Astrocyte (in vitro differentiated cells and primary cell): ENCODE measurements around the gene SLC22A4. TPM values are rescaled to one million over a fixed set of nuclear protein-coding genes. Genes with fewer than 3 reads are reported as not detected.

Source experiments
- DNase-seq: peaks from one replicate; pipeline ENCODE4 v3.0.0-alpha.2; 2010; ENCODE audit warnings: low read depth
- FAIRE-seq: peaks from 2 replicates; lab custom pipeline; 2011; peaks lifted over from hg19 to GRCh38; lab: Jason Lieb, UNC
- H2AFZ ChIP-seq: 2 replicates; pipeline ENCODE4 v1.6.0; 2012; ENCODE audit warnings: low read depth, low read length, inconsistent platforms
- H3K27ac ChIP-seq: 2 replicates; pipeline ENCODE4 v1.5.1; 2011; ENCODE audit warnings: low read depth, low read length, inconsistent platforms
- H3K27me3 ChIP-seq: 2 replicates; pipeline ENCODE4 v1.6.0; 2011; ENCODE audit warnings: low read length, inconsistent platforms; ENCODE audit not compliant: insufficient read depth
- H3K36me3 ChIP-seq: 2 replicates; pipeline ENCODE4 v1.5.1; 2011; ENCODE audit warnings: low read length, inconsistent platforms; ENCODE audit not compliant: insufficient read depth
- H3K4me1 ChIP-seq: 2 replicates; pipeline ENCODE4 v1.5.1; 2011; ENCODE audit warnings: low read length, inconsistent platforms; ENCODE audit not compliant: insufficient read depth
- H3K4me2 ChIP-seq: 2 replicates; pipeline ENCODE4 v1.6.0; 2012; ENCODE audit warnings: low read length, inconsistent platforms
- H3K4me3 ChIP-seq: 2 replicates; pipeline ENCODE4 v1.5.1; 2011; ENCODE audit warnings: low read depth, mild to moderate bottlenecking, low read length, inconsistent platforms; ENCODE audit not compliant: insufficient read depth
- H3K79me2 ChIP-seq: 2 replicates; pipeline ENCODE4 v1.6.0; 2012; ENCODE audit warnings: mild to moderate bottlenecking, low read length, inconsistent platforms; ENCODE audit not compliant: insufficient read depth
- H3K9ac ChIP-seq: 2 replicates; pipeline ENCODE4 v1.6.0; 2012; ENCODE audit warnings: mild to moderate bottlenecking, low read length, inconsistent platforms
- H3K9me3 ChIP-seq: 2 replicates; pipeline ENCODE4 v1.5.1; 2012; ENCODE audit warnings: low read depth, mild to moderate bottlenecking, low read length, inconsistent platforms; ENCODE audit not compliant: insufficient read depth
- H4K20me1 ChIP-seq: 2 replicates; pipeline ENCODE4 v1.6.0; 2012; ENCODE audit warnings: low read length, inconsistent platforms; ENCODE audit not compliant: insufficient read depth
- H3K27ac Mint-ChIP-seq: one replicate; pipeline ENCODE4 v1.8.0; 2021; ENCODE audit warnings: mild to moderate bottlenecking, mixed read lengths; ENCODE audit not compliant: unreplicated experiment
- H3K27me3 Mint-ChIP-seq: one replicate; pipeline ENCODE4 v1.8.0; 2021; ENCODE audit warnings: low read depth, mixed read lengths; ENCODE audit not compliant: unreplicated experiment
- H3K36me3 Mint-ChIP-seq: one replicate; pipeline ENCODE4 v1.8.0; 2021; ENCODE audit warnings: low read depth, mixed read lengths; ENCODE audit not compliant: unreplicated experiment
- H3K4me1 Mint-ChIP-seq: one replicate; pipeline ENCODE4 v1.8.0; 2021; ENCODE audit warnings: low read depth, mixed read lengths; ENCODE audit not compliant: unreplicated experiment
- H3K4me3 Mint-ChIP-seq: one replicate; pipeline ENCODE4 v1.8.0; 2021; ENCODE audit warnings: mild to moderate bottlenecking, moderate library complexity, mixed read lengths; ENCODE audit not compliant: unreplicated experiment
- H3K9me3 Mint-ChIP-seq: one replicate; pipeline ENCODE4 v1.8.0; 2021; ENCODE audit warnings: mild to moderate bottlenecking, mixed read lengths; ENCODE audit not compliant: unreplicated experiment
- CTCF ChIP-seq: IDR thresholded peaks from 2 replicates; pipeline ENCODE4 v1.5.1; 2011; ENCODE audit warnings: low read depth, mild to moderate bottlenecking, inconsistent platforms, low read length, moderate library complexity; ENCODE audit not compliant: insufficient read depth
- EZH2 ChIP-seq: IDR thresholded peaks from 2 replicates; pipeline ENCODE4 v1.6.1; 2012; ENCODE audit warnings: mild to moderate bottlenecking, low read length, inconsistent platforms; ENCODE audit not compliant: insufficient read depth
- total RNA-seq: library from RNA; stranded (reverse); gene quantifications from 2 replicates; pipeline ENCODE4 v1.2.1, GENCODE V29; 2021

SLC22A4 gene
- total RNA-seq, 1 donor from 2014 or later: 4.5 TPM

GRCh38 chr5:132372542-132372941 is 78.3 kb downstream of the SLC22A4 start:
- Histone ChIP-seq H3K27me3 (no peaks in the 10 kb centered on the region), H3K9ac (no peak overlapping the region), H3K27ac (no peak overlapping the region), H3K4me2 (no peak overlapping the region), H3K4me1 (peaks cover 6% of the 10 kb centered on the region), H3K36me3 (no peaks in the 10 kb centered on the region), H3K79me2 (no peaks in the 10 kb centered on the region), H3K4me3 (no peak overlapping the region), H4K20me1 (no peaks in the 10 kb centered on the region), H3K9me3 (no peaks in the 10 kb centered on the region), H2AFZ (no peak overlapping the region)
- Mint-ChIP-seq H3K4me3 (no peak overlapping the region), H3K27ac (no peak overlapping the region), H3K27me3 (peaks cover 9% of the 10 kb centered on the region), H3K9me3 (no peaks in the 10 kb centered on the region), H3K36me3 (peaks cover 3% of the 10 kb centered on the region), H3K4me1 (peaks cover 6% of the 10 kb centered on the region)
- FAIRE-seq (no peak), DNase-seq (no peak)
- TF ChIP-seq CTCF (no peak), EZH2 (no peak)

GRCh38 chr5:132375957-132376356 is 81.8 kb downstream of the SLC22A4 start:
- peaks cover 9% of the 10 kb centered on the region for H3K36me3 Mint-ChIP-seq
- H3K9me3 Mint-ChIP-seq: peaks cover 2% of the 10 kb centered on the region
- H3K27me3 Mint-ChIP-seq: peaks cover 11% of the 10 kb centered on the region
- no peaks in the 10 kb centered on the region for H3K9me3 ChIP-seq
- no peaks in the 10 kb centered on the region for H4K20me1 ChIP-seq
- TF ChIP-seq CTCF: no peak
- TF ChIP-seq EZH2: no peak
- H3K4me1 ChIP-seq: no peaks in the 10 kb centered on the region
- peaks cover 9% of the 10 kb centered on the region for H3K4me1 Mint-ChIP-seq
- no peak overlapping the region for H3K4me2 ChIP-seq
- H3K27ac ChIP-seq: no peak overlapping the region
- H2AFZ ChIP-seq: no peak overlapping the region
- no peak overlapping the region for H3K27ac Mint-ChIP-seq
- H3K36me3 ChIP-seq: no peaks in the 10 kb centered on the region
- FAIRE-seq (no peak), DNase-seq (no peak)
- no peak overlapping the region for H3K4me3 Mint-ChIP-seq
- no peaks in the 10 kb centered on the region for H3K27me3 ChIP-seq
- H3K4me3 ChIP-seq: no peak overlapping the region
- no peaks in the 10 kb centered on the region for H3K79me2 ChIP-seq
- no peak overlapping the region for H3K9ac ChIP-seq

- Mint-ChIP-seq H3K4me3 (no peak overlapping the region), H3K9me3 (peaks cover 2% of the 10 kb centered on the region), H3K36me3 (peaks cover 9% of the 10 kb centered on the region), H3K27me3 (peaks cover 11% of the 10 kb centered on the region), H3K27ac (no peak overlapping the region), H3K4me1 (peaks cover 9% of the 10 kb centered on the region)
- Histone ChIP-seq H3K4me2 (no peak overlapping the region), H3K79me2 (no peaks in the 10 kb centered on the region), H3K27me3 (no peaks in the 10 kb centered on the region), H3K4me1 (no peaks in the 10 kb centered on the region), H3K9ac (no peak overlapping the region), H4K20me1 (no peaks in the 10 kb centered on the region), H2AFZ (no peak overlapping the region), H3K4me3 (no peak overlapping the region), H3K27ac (no peak overlapping the region), H3K36me3 (no peaks in the 10 kb centered on the region), H3K9me3 (no peaks in the 10 kb centered on the region)
- FAIRE-seq: no peak
- TF ChIP-seq CTCF: no peak
- no peak for TF ChIP-seq EZH2
- DNase-seq: no peak
These were observed 82.8 kb downstream of the SLC22A4 start for GRCh38 chr5:132376694-132377641.
